Gastrocnemius medialis (tissue), 4 donors: ENCODE measurements around the gene HCAR3.
"Not testable (repeated sequence)": the region's sequence is repeated elsewhere in the genome, so short reads cannot be mapped to it uniquely, and the experiment has no call there.

Source experiments
- CTCF ChIP-seq, 5 experiments: fragments of 450-650 bp in 3 of 5; fragments of 200-600 bp in 2 of 5; sonication (generic) in 2 of 5; IDR thresholded peaks in 4 of 5; conservative IDR thresholded peaks in 1 of 5; 1 replicate in 4 of 5; 2 replicates in 1 of 5; pipeline ENCODE4 v1.5.1; 2016 to 2019; ENCODE audit warnings: antibody characterized with exemption in 5 of 5, mild to moderate bottlenecking in 3 of 5, moderate library complexity in 3 of 5
- POLR2A ChIP-seq, 2 donors: fragments of 450-650 bp; IDR thresholded peaks; one replicate each; pipeline ENCODE4 v1.6.1; 2017; ENCODE audit warnings: antibody characterized with exemption in 2 of 2, mild to moderate bottlenecking in 2 of 2, moderate library complexity in 2 of 2

GRCh38 chr12:122676015-122676414 lies 40.6 kb downstream of the HCAR3 start:
- TF ChIP-seq CTCF (IDR thresholded peaks at IDR 0.05 in 4 of 5, conservative IDR thresholded peaks at IDR 0.05 in 1 of 5); POLR2A (IDR thresholded peaks at IDR 0.05): not testable (repeated sequence)
